Measurements from ENCODE around the gene DLG4. TPM values are rescaled to one million over a fixed set of nuclear protein-coding genes. Genes with fewer than 3 reads are reported as not detected.
"Not testable (repeated sequence)": the region's sequence is repeated elsewhere in the genome, so short reads cannot be mapped to it uniquely, and the experiment has no call there.

The DLG4 gene
- total RNA-seq, 1 donor from 2014 or later = 22.2 TPM

GRCh38 chr17:7184091-7184488 lies 35.5 kb downstream of the DLG4 start:
- peak; percentile 79 for DNase-seq (ENCODE audit: low read depth)

GRCh38 chr17:7183433-7184090 lies 36.1 kb downstream of the DLG4 start:
- no peak for DNase-seq (ENCODE audit: low read depth)

GRCh38 chr17:7182101-7182500 lies 37.5 kb downstream of the DLG4 start:
- not testable (repeated sequence) for DNase-seq (ENCODE audit: low read depth)

- DNase-seq (ENCODE audit: low read depth) = no peak
Measured at GRCh38 chr17:7179317-7180254, 40.0 kb downstream of the DLG4 start, which contains the start of gene ASGR1. Gene ASGR1 (minus strand): TSS chr17:7179370. CDS start chr17:7178563, 807 bp downstream.

GRCh38 chr17:7178973-7179316 lies 40.7 kb downstream of the DLG4 start:
- DNase-seq (ENCODE audit: low read depth) = no peak

GRCh38 chr17:7177954-7178477 lies 41.6 kb downstream of the DLG4 start:
- no peak for DNase-seq (ENCODE audit: low read depth)

GRCh38 chr17:7177191-7177953 lies 42.3 kb downstream of the DLG4 start:
- DNase-seq (ENCODE audit: low read depth) = peak; percentile 21

- no peak for DNase-seq (ENCODE audit: low read depth)
Measured at GRCh38 chr17:7176841-7177190, 42.8 kb downstream of the DLG4 start.

- no peak for DNase-seq (ENCODE audit: low read depth)
Measured at GRCh38 chr17:7176107-7176840, 43.4 kb downstream of the DLG4 start.

GRCh38 chr17:7175330-7175733 lies 44.3 kb downstream of the DLG4 start:
- DNase-seq (ENCODE audit: low read depth) = no peak

GRCh38 chr17:7174603-7175326 lies 44.9 kb downstream of the DLG4 start:
- no peak for DNase-seq (ENCODE audit: low read depth)

- DNase-seq (ENCODE audit: low read depth) = no peak
Measured at GRCh38 chr17:7173687-7174602, 45.7 kb downstream of the DLG4 start.

GRCh38 chr17:7172522-7173191 lies 47.0 kb downstream of the DLG4 start:
- DNase-seq (ENCODE audit: low read depth) = not testable (repeated sequence)

- not testable (repeated sequence) for DNase-seq (ENCODE audit: low read depth)
Measured at GRCh38 chr17:7169565-7169908, 50.1 kb downstream of the DLG4 start.

GRCh38 chr17:7168841-7169564 lies 50.6 kb downstream of the DLG4 start:
- DNase-seq (ENCODE audit: low read depth) = not testable (repeated sequence)

- no peak for DNase-seq (ENCODE audit: low read depth)
Measured at GRCh38 chr17:7167832-7168231, 51.8 kb downstream of the DLG4 start.

GRCh38 chr17:7166873-7167272 lies 52.8 kb downstream of the DLG4 start:
- DNase-seq (ENCODE audit: low read depth) = no peak

- not testable (repeated sequence) for DNase-seq (ENCODE audit: low read depth)
Measured at GRCh38 chr17:7159571-7159970, 60.1 kb downstream of the DLG4 start.

All from renal cortical epithelial cell (primary cell).